NB4 (cell line): Measurements from ENCODE around the gene AQP2.

Experiments
- DNase-seq: peaks from one replicate; pipeline ENCODE4 v3.0.0; 2010; ENCODE audit warnings: low read depth
- H3K4me3 ChIP-seq: one replicate; pipeline ENCODE4 v1.5.1; 2011; ENCODE audit warnings: mild to moderate bottlenecking, low read depth, low read length, moderate library complexity
- CTCF ChIP-seq: IDR thresholded peaks from one replicate; pipeline ENCODE4 v1.5.1; 2012; ENCODE audit warnings: low read depth, low read length
- MYC ChIP-seq: IDR thresholded peaks from 2 replicates; pipeline ENCODE4 v1.6.1; 2011; ENCODE audit warnings: low read depth, low read length
- POLR2A ChIP-seq: IDR thresholded peaks from 2 replicates; pipeline ENCODE4 v1.6.1; 2011; ENCODE audit warnings: mild to moderate bottlenecking; ENCODE audit not compliant: insufficient read length; ENCODE audit errors: extremely low read depth
- TF ChIP-seq, protein P1 (sequence below): IDR thresholded peaks from 2 replicates; pipeline ENCODE4 v1.6.1; 2011; ENCODE audit warnings: low read depth, low read length

The AQP2 gene

DNA sequence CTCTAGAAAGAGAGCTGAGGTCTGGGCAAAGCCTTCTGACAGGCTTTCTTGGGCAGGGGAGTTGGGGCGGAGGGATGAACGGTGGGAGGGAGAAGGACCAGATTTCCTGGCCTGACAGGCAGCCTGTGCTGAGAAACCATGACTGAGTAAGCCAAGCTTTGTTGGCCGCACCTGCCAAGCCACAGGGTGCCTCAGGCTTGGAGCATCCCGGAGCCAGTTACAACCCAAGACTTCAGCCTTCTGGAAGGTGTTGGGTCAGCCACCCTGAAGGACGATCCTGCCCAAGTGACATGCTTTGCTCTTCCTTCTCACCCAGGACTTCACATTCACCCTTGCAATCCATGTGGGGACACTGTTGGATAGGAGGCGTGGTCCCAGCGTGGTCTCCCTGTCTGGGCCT lies 21.0 kb upstream of the AQP2 start:
- TF ChIP-seq POLR2A (no peak), MYC (no peak), CTCF (no peak)
- TF ChIP-seq, protein P1, sequence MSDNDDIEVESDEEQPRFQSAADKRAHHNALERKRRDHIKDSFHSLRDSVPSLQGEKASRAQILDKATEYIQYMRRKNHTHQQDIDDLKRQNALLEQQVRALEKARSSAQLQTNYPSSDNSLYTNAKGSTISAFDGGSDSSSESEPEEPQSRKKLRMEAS: no peak

DNA sequence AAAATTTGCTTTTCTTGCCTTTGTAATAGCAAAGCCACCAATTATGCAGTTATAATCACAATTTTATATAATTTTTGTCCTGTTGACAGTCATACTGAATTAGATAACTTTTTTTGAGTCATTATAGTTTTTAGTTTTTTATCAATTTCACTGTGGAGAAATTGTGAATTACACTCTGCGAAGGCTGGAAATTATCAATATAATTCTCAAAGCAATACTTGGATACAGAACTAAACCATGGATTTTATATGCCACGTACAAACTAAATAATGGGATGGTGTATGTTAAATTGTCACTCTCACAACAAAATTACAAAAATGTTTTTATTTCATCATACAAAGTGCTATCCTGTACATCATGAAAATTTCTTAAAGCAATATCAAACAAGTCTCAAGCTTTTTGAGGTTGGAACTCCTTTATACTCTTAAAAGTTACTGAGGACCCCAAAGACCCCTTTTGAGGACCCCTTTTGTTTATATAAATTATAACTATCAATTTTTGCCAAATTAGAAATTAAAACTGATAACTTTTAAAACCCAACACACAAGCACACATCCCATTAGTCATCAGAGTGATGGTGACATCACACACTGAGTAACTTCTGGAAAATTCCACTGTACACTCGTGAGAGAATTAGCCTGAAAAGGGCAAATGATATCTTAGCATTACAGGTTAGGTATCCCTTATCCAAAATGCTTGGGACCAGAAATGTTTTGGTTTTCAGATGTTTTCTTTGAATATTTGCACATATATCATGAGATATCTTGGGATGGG lies 19.8 kb upstream of the AQP2 start:
- TF ChIP-seq, protein P1: no peak
- TF ChIP-seq MYC (no peak), POLR2A (no peak), CTCF (no peak)
- no peak for DNase-seq
- H3K4me3 ChIP-seq: no peak overlapping the region

More for the DNA sequence above, 21.0 kb upstream of the AQP2 start:
- H3K4me3 ChIP-seq: no peak overlapping the region
- no peak for DNase-seq

GRCh38 chr12:49932023-49932422 lies 18.5 kb upstream of the AQP2 start:
- H3K4me3 ChIP-seq: no peak overlapping the region
- no peak for TF ChIP-seq CTCF
- no peak for TF ChIP-seq MYC
- TF ChIP-seq POLR2A: no peak
- TF ChIP-seq, protein P1: no peak
- no peak for DNase-seq

GRCh38 chr12:49932533-49933130 lies 17.9 kb upstream of the AQP2 start:
- no peak overlapping the region for H3K4me3 ChIP-seq
- TF ChIP-seq, protein P1: no peak
- DNase-seq: no peak

- TF ChIP-seq MYC (no peak), CTCF (no peak), POLR2A (no peak)
- no peak overlapping the region for H3K4me3 ChIP-seq
- no peak for DNase-seq
These were observed 16.7 kb upstream of the AQP2 start for GRCh38 chr12:49933796-49934195.

DNA sequence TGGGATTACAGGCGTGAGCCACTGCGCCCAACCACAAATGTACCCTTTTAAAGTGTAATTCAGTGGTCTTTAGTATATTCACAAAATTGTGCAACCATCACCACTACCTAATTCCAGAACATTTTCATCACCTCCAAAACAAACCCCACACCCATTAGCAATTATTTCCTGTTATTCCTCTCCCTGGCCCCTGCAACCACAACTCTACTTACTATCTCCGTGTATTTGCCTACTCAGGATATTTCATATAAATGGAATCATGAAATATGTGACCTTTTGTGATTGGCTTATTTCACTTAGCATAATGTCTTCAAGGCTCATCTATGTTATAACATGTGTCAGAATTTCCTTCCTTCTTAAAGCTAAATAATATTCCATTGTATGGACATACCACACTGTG lies 16.0 kb upstream of the AQP2 start:
- no peak for DNase-seq
- H3K4me3 ChIP-seq: no peak overlapping the region
- TF ChIP-seq MYC (no peak), CTCF (no peak), POLR2A (no peak)
- TF ChIP-seq, protein P1: no peak
